Tibial artery (tissue), 4 donors: ENCODE measurements around the gene ZNF285.
"Not testable (repeated sequence)": the region's sequence is repeated elsewhere in the genome, so short reads cannot be mapped to it uniquely, and the experiment has no call there.

Experiments used
- DNase-seq, 2 donors: peaks; one replicate each; pipeline ENCODE4 v3.0.0-alpha.2; 2019
- H3K27ac ChIP-seq, 2 donors: fragments of 200-600 bp; sonication (generic) in 1 of 2; 1 replicate in 1 of 2; 2 replicates in 1 of 2; pipeline ENCODE4 v1.5.1; 2018 to 2019; ENCODE audit warnings: mild to moderate bottlenecking in 1 of 2
- H3K27me3 ChIP-seq, 2 donors: fragments of 200-600 bp; sonication (generic) in 1 of 2; one replicate each; pipeline versions ENCODE4 v1.5.1 to v1.6.0; 2016 to 2019
- H3K36me3 ChIP-seq, 3 donors: fragments of 200-600 bp; sonication (generic) in 2 of 3; one replicate each; pipeline ENCODE4 v1.5.1; 2016 to 2019; ENCODE audit warnings: mild to moderate bottlenecking in 2 of 3
- H3K4me1 ChIP-seq, 4 donors: fragments of 200-600 bp; sonication (generic) in 2 of 4; 1 replicate in 3 of 4; 2 replicates in 1 of 4; pipeline ENCODE4 v1.5.1; 2016 to 2019
- H3K4me3 ChIP-seq, 2 donors: fragments of 200-600 bp; sonication (generic) in 1 of 2; 1 replicate in 1 of 2; 2 replicates in 1 of 2; pipeline ENCODE4 v1.5.1; 2018 to 2019; ENCODE audit warnings: mild to moderate bottlenecking in 2 of 2
- H3K9me3 ChIP-seq, 3 donors: fragments of 200-600 bp; sonication (generic) in 1 of 3; one replicate each; pipeline ENCODE4 v1.5.1; 2016 to 2019
- intact Hi-C: fragments of 100-400 bp; cut with DNase I; formaldehyde crosslinking; loops from one replicate; pipeline ENCODE4 v1.15.0; 2023; ENCODE audit warnings: low total_unique reads
- TF ChIP-seq, protein P1 (sequence below), 2 experiments: fragments of 200-600 bp in 1 of 2; fragments of 450-650 bp in 1 of 2; IDR thresholded peaks; one replicate each; pipeline ENCODE4 v1.5.1; 2017 to 2019; ENCODE audit warnings: antibody characterized with exemption in 2 of 2, mild to moderate bottlenecking in 1 of 2, moderate library complexity in 1 of 2

Gene ZNF285

DNA sequence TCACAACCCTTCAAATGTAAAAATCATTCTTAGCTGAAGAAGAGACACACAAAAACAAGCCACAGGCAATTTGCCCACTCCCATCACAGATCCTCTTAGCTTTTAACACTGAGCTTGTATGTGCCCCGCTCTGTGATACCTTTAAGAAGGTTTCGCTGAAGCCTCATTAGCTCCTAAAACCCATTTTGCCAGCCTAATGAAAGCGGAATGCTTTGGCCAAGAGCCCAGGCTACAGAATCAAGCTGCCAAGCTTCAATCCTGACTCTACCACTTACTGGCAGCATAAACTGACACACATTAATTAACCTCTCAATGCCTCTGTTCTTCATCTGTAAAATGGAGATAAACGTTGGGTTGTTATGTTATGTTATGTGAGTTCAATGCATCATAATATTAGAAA, 55.4 kb downstream of the ZNF285 start:
- no peak for DNase-seq
- peaks cover 0 to 94% (median 47%) of the 10 kb centered on the region in 3 donors for H3K9me3 ChIP-seq

DNA sequence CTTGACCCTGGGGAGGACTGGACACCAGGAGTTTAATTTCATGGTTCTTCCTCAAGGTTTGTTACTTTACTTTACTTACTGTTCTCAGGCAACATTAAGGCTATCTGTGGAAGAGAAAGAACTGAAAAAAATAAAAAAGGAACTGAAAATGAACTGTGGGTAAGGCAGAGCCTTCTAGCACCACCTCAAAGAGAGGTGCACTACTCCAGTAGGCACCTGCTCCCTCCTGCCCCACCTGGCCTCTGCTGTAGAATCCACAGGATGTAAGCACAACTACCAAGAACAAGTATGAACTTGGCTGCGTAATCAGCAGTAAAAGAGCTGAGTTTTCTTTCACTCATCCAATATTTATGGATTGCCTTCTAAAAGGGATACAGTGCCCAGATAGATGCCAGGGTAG, 57.2 kb downstream of the ZNF285 start:
- TF ChIP-seq, protein P1, sequence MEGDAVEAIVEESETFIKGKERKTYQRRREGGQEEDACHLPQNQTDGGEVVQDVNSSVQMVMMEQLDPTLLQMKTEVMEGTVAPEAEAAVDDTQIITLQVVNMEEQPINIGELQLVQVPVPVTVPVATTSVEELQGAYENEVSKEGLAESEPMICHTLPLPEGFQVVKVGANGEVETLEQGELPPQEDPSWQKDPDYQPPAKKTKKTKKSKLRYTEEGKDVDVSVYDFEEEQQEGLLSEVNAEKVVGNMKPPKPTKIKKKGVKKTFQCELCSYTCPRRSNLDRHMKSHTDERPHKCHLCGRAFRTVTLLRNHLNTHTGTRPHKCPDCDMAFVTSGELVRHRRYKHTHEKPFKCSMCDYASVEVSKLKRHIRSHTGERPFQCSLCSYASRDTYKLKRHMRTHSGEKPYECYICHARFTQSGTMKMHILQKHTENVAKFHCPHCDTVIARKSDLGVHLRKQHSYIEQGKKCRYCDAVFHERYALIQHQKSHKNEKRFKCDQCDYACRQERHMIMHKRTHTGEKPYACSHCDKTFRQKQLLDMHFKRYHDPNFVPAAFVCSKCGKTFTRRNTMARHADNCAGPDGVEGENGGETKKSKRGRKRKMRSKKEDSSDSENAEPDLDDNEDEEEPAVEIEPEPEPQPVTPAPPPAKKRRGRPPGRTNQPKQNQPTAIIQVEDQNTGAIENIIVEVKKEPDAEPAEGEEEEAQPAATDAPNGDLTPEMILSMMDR (IDR thresholded peaks at IDR 0.05): no peak
- H3K36me3 ChIP-seq: peaks cover 47 to 85% (median 65%) of the 10 kb centered on the region in 3 donors
- H3K27ac ChIP-seq: no peak overlapping the region
- no peaks in the 10 kb centered on the region for H3K4me1 ChIP-seq
- DNase-seq: no peak
- no peak overlapping the region for H3K4me3 ChIP-seq
- intact Hi-C loops: no loop called here
- H3K9me3 ChIP-seq: peaks cover 0 to 94% (median 50%) of the 10 kb centered on the region in 3 donors
- H3K27me3 ChIP-seq: no peaks in the 10 kb centered on the region

More for the DNA sequence above, 55.4 kb downstream of the ZNF285 start:
- H3K27me3 ChIP-seq: no peaks in the 10 kb centered on the region
- intact Hi-C loops: no loop called here
- H3K4me3 ChIP-seq: no peak overlapping the region
- TF ChIP-seq, protein P1 (IDR thresholded peaks at IDR 0.05): no peak
- H3K27ac ChIP-seq: no peak overlapping the region
- H3K36me3 ChIP-seq: peaks cover 33 to 82% (median 57%) of the 10 kb centered on the region in 3 donors
- no peaks in the 10 kb centered on the region for H3K4me1 ChIP-seq

DNA sequence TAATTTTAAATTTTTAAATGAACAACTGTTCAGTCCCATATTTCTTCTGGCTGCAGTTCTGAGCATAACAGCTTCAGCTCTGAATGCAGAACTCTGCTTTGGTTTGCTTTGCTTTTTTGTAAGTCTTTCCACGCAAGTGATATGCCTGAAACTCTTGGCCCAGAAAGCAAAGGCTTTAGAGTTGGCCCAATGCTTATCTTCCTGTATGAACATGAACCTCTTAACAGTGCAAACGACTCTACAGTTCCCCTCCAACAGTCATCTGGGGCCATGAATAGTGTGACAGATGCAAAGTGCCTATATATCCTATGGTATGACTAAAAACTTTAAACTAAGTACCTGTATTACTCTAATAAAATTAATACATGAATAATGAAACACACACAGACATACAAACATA, 59.6 kb downstream of the ZNF285 start:
- peaks cover 65 to 98% (median 82%) of the 10 kb centered on the region in 3 donors for H3K36me3 ChIP-seq
- peaks cover 0 to 88% (median 50%) of the 10 kb centered on the region in 3 donors for H3K9me3 ChIP-seq
- H3K4me1 ChIP-seq: no peaks in the 10 kb centered on the region
- TF ChIP-seq, protein P1 (IDR thresholded peaks at IDR 0.05): no peak
- no peak overlapping the region for H3K27ac ChIP-seq
- DNase-seq: no peak
- H3K4me3 ChIP-seq: no peak overlapping the region
- H3K27me3 ChIP-seq: no peaks in the 10 kb centered on the region
- intact Hi-C loops: no loop called here

DNA sequence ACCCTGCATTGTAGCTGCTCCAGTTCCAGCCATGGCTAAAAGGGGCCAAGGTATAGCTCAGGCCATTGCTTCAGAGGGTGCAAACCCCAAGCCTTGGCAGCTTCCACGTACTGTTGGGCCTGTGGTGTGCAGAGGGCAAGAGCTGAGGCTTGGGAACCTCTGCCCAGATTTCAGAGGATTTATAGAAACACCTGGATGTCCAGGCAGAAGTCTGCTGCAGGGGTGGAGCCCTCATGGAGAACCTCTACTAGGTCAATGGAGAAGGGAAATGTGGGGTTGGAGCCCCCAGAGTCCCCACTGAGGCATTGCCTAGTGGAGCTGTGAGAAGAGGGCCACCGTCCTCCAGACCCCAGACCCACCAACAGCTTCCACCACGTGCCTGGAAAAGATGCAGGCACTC, 66.8 kb downstream of the ZNF285 start:
- DNase-seq, intact Hi-C loops, H3K27ac ChIP-seq, H3K4me3 ChIP-seq, H3K4me1 ChIP-seq, H3K27me3 ChIP-seq: not testable (repeated sequence)
- peaks cover 92 to 98% (median 94%) of the 10 kb centered on the region in 3 donors for H3K36me3 ChIP-seq
- peaks cover 4 to 90% (median 65%) of the 10 kb centered on the region in 3 donors for H3K9me3 ChIP-seq
